Neural progenitor cell (in vitro differentiated cells): ENCODE results near the gene FRMD5.

Experiments
- EZH2 ChIP-seq: fragments of 200-600 bp; sonication (generic); IDR thresholded peaks from 2 replicates; pipeline ENCODE4 v1.6.1; 2017; ENCODE audit warnings: antibody characterized with exemption, mild to moderate bottlenecking, moderate library complexity
- EZH2phosphoT487 ChIP-seq: fragments of 200-600 bp; sonication (generic); IDR thresholded peaks from 2 replicates; pipeline ENCODE4 v1.6.1; 2017; ENCODE audit warnings: antibody characterized with exemption
- TF ChIP-seq, protein P1 (sequence below): fragments of 200-600 bp; sonication (generic); IDR thresholded peaks from 2 replicates; pipeline ENCODE4 v1.5.1; 2017; ENCODE audit warnings: antibody characterized with exemption, mild to moderate bottlenecking

GRCh38 chr15:43824302-43825246 is 370.5 kb downstream of the FRMD5 start, which contains the start of gene MFAP1:
- TF ChIP-seq, protein P1, sequence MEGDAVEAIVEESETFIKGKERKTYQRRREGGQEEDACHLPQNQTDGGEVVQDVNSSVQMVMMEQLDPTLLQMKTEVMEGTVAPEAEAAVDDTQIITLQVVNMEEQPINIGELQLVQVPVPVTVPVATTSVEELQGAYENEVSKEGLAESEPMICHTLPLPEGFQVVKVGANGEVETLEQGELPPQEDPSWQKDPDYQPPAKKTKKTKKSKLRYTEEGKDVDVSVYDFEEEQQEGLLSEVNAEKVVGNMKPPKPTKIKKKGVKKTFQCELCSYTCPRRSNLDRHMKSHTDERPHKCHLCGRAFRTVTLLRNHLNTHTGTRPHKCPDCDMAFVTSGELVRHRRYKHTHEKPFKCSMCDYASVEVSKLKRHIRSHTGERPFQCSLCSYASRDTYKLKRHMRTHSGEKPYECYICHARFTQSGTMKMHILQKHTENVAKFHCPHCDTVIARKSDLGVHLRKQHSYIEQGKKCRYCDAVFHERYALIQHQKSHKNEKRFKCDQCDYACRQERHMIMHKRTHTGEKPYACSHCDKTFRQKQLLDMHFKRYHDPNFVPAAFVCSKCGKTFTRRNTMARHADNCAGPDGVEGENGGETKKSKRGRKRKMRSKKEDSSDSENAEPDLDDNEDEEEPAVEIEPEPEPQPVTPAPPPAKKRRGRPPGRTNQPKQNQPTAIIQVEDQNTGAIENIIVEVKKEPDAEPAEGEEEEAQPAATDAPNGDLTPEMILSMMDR = no peak
- TF ChIP-seq EZH2phosphoT487 (no peak), EZH2 (no peak)
